Measurements from ENCODE around the gene SH3TC1. TPM values are rescaled to one million over a fixed set of nuclear protein-coding genes. Genes with fewer than 3 reads are reported as not detected.

SH3TC1 gene
- polyA plus RNA-seq, 4 donors = 21.8 to 36.5 (median 24.7) TPM

GRCh38 chr4:8212622-8213021, 13.5 kb downstream of the SH3TC1 start:
- no peak for DNase-seq (ENCODE audit: low read depth in 4 of 4, low spot score in 3 of 4)

- no peak for DNase-seq (ENCODE audit: low read depth in 4 of 4, low spot score in 3 of 4)
Observed at GRCh38 chr4:8213121-8213520, 14.0 kb downstream of the SH3TC1 start.

- DNase-seq (ENCODE audit: low read depth in 4 of 4, low spot score in 3 of 4) = no peak
Observed at GRCh38 chr4:8214136-8214535, 15.0 kb downstream of the SH3TC1 start.

GRCh38 chr4:8215001-8215427, 15.9 kb downstream of the SH3TC1 start:
- DNase-seq (ENCODE audit: low read depth in 4 of 4, low spot score in 3 of 4) = no peak

- no peak for DNase-seq (ENCODE audit: low read depth in 4 of 4, low spot score in 3 of 4)
Observed at GRCh38 chr4:8215641-8216442, 16.8 kb downstream of the SH3TC1 start.

DNA sequence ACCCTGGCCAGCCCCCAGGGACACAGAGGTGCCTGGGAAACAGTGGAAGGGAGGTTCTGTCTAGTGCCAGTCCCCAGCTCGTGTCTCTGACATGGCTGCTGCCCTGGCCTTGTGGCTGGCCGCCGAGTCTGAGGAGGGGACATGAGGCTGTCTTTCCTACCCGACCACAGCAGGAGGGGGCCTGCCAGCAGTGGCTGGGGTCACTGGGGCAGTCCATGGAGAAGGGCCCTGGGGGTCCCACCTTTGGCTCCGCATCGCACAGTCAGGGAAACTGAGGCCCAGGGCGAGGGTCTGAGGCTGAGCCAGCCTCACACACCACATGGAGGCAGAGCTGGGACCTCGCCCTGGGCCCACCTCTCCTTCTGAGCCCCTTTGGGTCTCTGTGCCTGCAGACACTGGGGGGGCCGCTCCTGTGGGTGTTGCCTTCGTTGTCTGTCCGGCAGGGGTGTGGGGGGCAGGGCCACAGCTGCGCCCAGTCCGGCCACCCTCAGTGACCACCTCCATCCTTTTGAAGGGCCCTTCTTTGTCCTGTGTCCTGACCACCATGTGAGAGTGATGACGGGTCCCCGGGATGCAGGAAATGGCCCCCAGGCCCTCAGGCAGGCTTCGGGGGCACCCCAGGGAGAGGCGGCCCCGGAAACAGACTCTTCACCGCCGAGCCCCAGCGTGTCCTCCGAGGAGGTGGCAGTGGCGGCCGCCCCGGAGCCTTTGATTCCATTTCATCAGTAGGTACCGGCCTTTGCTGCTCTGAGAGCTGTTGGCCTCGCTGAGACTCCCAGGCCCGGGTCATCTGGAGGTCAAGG, 17.6 kb downstream of the SH3TC1 start:
- no peak for DNase-seq (ENCODE audit: low read depth in 4 of 4, low spot score in 3 of 4)

DNA sequence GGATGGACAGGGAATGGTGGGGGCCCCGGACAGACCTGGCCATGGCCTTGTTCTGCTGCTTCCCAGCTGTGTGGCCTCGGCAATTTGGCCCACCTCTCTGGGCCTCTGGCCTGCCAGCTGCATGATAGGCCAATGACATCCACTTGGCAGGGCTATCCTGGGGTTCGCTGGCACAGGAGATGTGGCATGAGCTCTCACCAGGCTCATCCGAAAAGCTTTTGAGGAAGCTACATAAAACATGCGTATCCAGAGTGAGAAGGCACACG, 18.1 kb downstream of the SH3TC1 start:
- DNase-seq (ENCODE audit: low read depth in 4 of 4, low spot score in 3 of 4) = no peak

GRCh38 chr4:8217871-8218270, 18.8 kb downstream of the SH3TC1 start:
- no peak for DNase-seq (ENCODE audit: low read depth in 4 of 4, low spot score in 3 of 4)

- no peak for DNase-seq (ENCODE audit: low read depth in 4 of 4, low spot score in 3 of 4)
Observed at GRCh38 chr4:8218371-8219031, 19.4 kb downstream of the SH3TC1 start.

DNA sequence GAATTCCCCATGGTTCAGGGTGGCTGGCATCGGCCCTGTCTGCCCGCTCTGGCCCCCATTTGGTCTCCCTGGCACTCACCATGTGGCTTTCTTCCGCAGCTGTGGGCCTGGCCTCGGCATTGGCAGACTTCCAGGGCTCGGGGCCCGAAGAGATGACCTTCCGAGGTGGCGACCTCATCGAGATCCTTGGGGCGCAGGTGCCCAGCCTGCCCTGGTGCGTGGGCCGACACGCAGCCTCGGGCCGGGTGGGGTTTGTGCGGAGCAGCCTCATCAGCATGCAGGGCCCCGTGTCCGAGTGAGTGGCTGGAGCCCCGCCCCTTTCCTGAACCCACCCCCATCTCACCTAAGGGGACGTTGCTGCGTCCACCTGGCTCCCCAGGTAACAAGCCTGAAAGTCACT, 20.1 kb downstream of the SH3TC1 start:
- no peak for DNase-seq (ENCODE audit: low read depth in 4 of 4, low spot score in 3 of 4)

GRCh38 chr4:8220661-8221450, 21.8 kb downstream of the SH3TC1 start:
- DNase-seq (ENCODE audit: low read depth in 4 of 4, low spot score in 3 of 4) = no peak

DNA sequence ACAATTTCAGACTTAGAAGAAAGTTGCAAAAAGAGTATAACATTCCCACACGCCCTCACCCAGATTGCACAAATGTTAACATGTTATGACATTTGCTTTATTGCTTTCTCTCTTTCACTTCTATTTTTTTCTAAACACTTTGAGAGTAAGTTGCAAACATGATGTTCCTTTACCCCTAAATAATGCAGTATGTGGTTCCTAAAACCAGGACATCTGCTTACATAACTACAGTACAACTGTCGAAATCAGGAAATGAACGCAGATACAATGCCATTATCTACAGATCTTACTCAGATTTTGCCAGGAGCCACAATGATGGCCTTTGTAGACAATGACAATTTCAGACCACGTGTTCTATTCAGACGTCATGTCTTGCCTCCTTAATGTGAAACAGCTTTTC, 22.4 kb downstream of the SH3TC1 start:
- no peak for DNase-seq (ENCODE audit: low read depth in 4 of 4, low spot score in 3 of 4)

DNA sequence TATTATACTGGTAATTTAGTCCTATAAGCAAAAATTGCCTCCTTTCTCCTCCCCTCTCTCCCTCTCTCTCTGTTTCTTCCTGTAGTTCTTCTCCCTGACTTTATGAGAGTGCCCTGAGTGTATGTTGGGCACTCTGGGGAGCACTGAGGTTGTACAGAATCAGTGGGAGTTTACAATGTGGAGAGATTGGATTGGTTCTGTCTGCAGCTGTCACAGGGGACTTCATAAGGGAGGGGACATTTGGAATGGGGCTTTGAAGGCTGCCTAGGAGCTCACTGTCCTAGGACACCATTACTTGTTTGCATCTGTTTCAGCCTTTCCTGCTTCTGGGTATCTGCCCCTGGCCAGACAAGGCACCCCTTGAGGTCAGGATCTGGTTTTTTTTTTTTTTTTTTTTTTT, 22.9 kb downstream of the SH3TC1 start:
- no peak for DNase-seq (ENCODE audit: low read depth in 4 of 4, low spot score in 3 of 4)

DNA sequence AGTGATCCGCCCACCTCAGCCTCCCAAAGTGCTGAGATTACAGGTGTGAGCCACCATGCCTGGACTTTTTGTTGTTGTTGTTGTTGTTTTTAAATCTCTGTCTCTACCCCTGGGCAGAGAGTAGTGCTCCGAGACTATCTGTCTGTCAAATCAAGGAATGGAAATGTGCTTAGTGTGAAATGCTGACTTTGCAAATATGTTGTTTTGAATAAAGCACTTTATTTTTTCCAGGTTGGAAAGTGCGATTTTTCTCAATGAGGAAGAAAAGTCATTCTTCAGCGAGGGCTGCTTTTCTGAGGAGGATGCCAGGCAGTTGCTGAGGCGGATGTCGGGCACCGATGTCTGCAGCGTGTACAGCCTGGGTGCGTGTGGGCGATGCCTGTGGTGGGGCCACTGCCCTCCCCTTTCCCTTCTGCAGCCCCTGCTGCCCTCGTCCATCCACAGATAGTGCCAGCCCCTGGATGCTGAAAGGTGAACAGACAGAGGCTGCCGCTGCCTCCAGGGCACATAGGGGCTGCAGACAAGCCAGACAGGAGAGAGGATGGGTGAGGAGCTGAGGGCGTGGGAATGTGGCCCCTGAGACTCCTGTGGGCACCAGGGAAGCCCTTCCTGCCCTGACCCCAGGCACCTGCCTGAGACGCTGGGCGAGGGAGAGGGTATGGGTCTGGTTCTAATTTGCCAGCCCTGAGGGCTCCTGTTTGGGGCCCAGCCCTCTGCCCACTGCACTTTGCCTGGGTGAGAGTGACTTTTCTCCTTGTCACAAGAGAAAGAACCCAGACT, 23.7 kb downstream of the SH3TC1 start:
- DNase-seq (ENCODE audit: low read depth in 4 of 4, low spot score in 3 of 4) = no peak

GRCh38 chr4:8224267-8224974, 25.3 kb downstream of the SH3TC1 start:
- DNase-seq (ENCODE audit: low read depth in 4 of 4, low spot score in 3 of 4) = no peak

GRCh38 chr4:8224975-8225625, 26.0 kb downstream of the SH3TC1 start:
- no peak for DNase-seq (ENCODE audit: low read depth in 4 of 4, low spot score in 3 of 4)

GRCh38 chr4:8225706-8226443, 26.8 kb downstream of the SH3TC1 start:
- DNase-seq (ENCODE audit: low read depth in 4 of 4, low spot score in 3 of 4) = peak in 1 of 4 donors; percentile 31

DNA sequence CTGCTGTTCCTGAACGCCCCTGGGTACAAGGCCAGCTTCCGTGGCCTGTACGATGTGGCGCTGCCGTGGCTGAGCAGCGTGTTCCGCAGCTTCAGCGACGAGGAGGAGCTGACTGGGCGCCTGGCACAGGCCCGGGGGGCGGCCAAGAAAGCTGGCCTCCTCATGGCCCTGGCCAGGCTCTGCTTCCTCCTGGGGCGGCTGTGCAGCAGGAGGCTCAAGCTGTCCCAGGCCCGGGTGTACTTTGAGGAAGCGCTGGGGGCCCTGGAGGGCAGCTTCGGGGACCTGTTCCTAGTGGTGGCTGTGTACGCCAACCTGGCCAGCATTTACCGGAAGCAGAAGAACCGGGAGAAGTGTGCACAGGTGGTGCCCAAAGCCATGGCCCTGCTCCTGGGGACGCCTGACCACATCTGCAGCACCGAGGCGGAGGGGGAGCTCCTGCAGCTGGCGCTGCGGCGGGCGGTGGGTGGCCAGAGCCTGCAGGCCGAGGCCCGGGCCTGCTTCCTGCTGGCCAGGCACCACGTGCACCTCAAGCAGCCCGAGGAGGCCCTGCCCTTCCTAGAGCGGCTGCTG, 28.2 kb downstream of the SH3TC1 start:
- DNase-seq (ENCODE audit: low read depth in 4 of 4, low spot score in 3 of 4) = no peak
